ENCODE measurements around the gene TNIP2.
"Not testable (repeated sequence)": the region's sequence is repeated elsewhere in the genome, so short reads cannot be mapped to it uniquely, and the experiment has no call there.

Gene TNIP2

GRCh38 chr4:2768921-2769336 lies 12.8 kb upstream of the TNIP2 start:
- H3K4me2 ChIP-seq: no peak overlapping the region
- TF ChIP-seq Cebpa-rat (IDR thresholded peaks at IDR 0.05): no peak

DNA sequence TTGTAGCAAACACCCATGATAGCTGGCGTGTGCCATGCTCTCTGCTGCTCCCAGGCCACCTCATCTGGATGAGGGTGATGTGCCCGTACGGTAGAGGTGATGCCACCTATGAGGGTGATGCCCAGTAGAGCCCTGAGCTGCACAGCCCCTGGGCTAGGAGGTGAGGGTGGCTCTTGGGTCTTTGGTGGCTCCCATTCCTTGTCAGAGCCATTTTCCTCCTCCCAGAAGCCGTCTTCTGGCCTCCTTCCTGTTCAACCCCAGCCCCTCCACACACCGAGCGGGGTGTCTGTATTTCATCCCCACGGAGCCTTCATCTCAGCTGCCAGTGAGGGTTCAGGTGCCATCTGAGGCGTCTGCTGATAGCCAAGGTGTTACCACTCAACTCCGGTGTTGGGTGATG lies 12.0 kb upstream of the TNIP2 start:
- no peak overlapping the region for H3K4me2 ChIP-seq
- H3K27ac ChIP-seq: no peak overlapping the region
- H3K9me3 ChIP-seq: peaks cover 41% of the 10 kb centered on the region
- H3K36me3 ChIP-seq: no peaks in the 10 kb centered on the region
- no peaks in the 10 kb centered on the region for H4K20me1 ChIP-seq
- peaks cover 13% of the 10 kb centered on the region for H3K4me1 ChIP-seq
- no peak overlapping the region for H3K4me3 ChIP-seq
- peaks cover 6% of the 10 kb centered on the region; the same call in 1 of the 2 replicates for H3K27me3 ChIP-seq
- H3K9ac ChIP-seq: no peak overlapping the region
- no peak for TF ChIP-seq Cebpa-rat (IDR thresholded peaks at IDR 0.05)

More at GRCh38 chr4:2768921-2769336, 12.8 kb upstream of the TNIP2 start:
- Histone ChIP-seq H3K27ac (no peak overlapping the region), H3K36me3 (no peaks in the 10 kb centered on the region), H4K20me1 (no peaks in the 10 kb centered on the region), H3K9ac (no peak overlapping the region), H3K27me3 (peaks cover 1% of the 10 kb centered on the region; the same call in 1 of the 2 replicates), H3K9me3 (peaks cover 39% of the 10 kb centered on the region), H3K4me3 (no peak overlapping the region), H3K4me1 (peaks cover 7% of the 10 kb centered on the region)

- Histone ChIP-seq H3K27me3 (peaks cover 6% of the 10 kb centered on the region; the same call in 1 of the 2 replicates), H3K27ac (no peak overlapping the region), H3K9ac (no peak overlapping the region), H3K4me1 (peaks cover 13% of the 10 kb centered on the region), H4K20me1 (no peaks in the 10 kb centered on the region), H3K4me2 (no peak overlapping the region), H3K4me3 (no peak overlapping the region), H3K9me3 (peaks cover 46% of the 10 kb centered on the region), H3K36me3 (no peaks in the 10 kb centered on the region)
- no peak for TF ChIP-seq Cebpa-rat (IDR thresholded peaks at IDR 0.05)
Observed at GRCh38 chr4:2767705-2768074, 11.6 kb upstream of the TNIP2 start.

GRCh38 chr4:2767046-2767704 lies 11.0 kb upstream of the TNIP2 start:
- no peaks in the 10 kb centered on the region for H4K20me1 ChIP-seq
- no peak overlapping the region for H3K4me3 ChIP-seq
- H3K4me2 ChIP-seq: no peak overlapping the region

GRCh38 chr4:2765832-2766526 lies 9.8 kb upstream of the TNIP2 start:
- Histone ChIP-seq H3K36me3 (no peaks in the 10 kb centered on the region), H3K9me3 (peaks cover 33% of the 10 kb centered on the region), H4K20me1 (no peaks in the 10 kb centered on the region), H3K27ac (no peak overlapping the region), H3K4me3 (no peak overlapping the region), H3K4me1 (peaks cover 14% of the 10 kb centered on the region), H3K9ac (no peak overlapping the region), H3K27me3 (peaks cover 6% of the 10 kb centered on the region; the same call in 1 of the 2 replicates), H3K4me2 (no peak overlapping the region)
- TF ChIP-seq Cebpa-rat (IDR thresholded peaks at IDR 0.05): no peak

More at GRCh38 chr4:2767046-2767704, 11.0 kb upstream of the TNIP2 start:
- Histone ChIP-seq H3K9ac (no peak overlapping the region), H3K9me3 (peaks cover 45% of the 10 kb centered on the region), H3K27ac (no peak overlapping the region), H3K4me1 (peaks cover 13% of the 10 kb centered on the region), H3K27me3 (peaks cover 6% of the 10 kb centered on the region; the same call in 1 of the 2 replicates), H3K36me3 (no peaks in the 10 kb centered on the region)
- TF ChIP-seq Cebpa-rat (IDR thresholded peaks at IDR 0.05): no peak

- no peak for TF ChIP-seq Cebpa-rat (IDR thresholded peaks at IDR 0.05)
- no peaks in the 10 kb centered on the region for H4K20me1 ChIP-seq
- peaks cover 21% of the 10 kb centered on the region for H3K4me1 ChIP-seq
- peaks cover 10% of the 10 kb centered on the region for H3K9me3 ChIP-seq
- no peaks in the 10 kb centered on the region for H3K36me3 ChIP-seq
- no peak overlapping the region for H3K9ac ChIP-seq
- H3K27ac ChIP-seq: no peak overlapping the region
- peak overlapping the region; percentile 61 for H3K4me3 ChIP-seq
- peak overlapping the region; percentile 80 for H3K4me2 ChIP-seq
- H3K27me3 ChIP-seq: peaks cover 6% of the 10 kb centered on the region; the same call in 1 of the 2 replicates
Observed at GRCh38 chr4:2763511-2763967, 7.4 kb upstream of the TNIP2 start.

DNA sequence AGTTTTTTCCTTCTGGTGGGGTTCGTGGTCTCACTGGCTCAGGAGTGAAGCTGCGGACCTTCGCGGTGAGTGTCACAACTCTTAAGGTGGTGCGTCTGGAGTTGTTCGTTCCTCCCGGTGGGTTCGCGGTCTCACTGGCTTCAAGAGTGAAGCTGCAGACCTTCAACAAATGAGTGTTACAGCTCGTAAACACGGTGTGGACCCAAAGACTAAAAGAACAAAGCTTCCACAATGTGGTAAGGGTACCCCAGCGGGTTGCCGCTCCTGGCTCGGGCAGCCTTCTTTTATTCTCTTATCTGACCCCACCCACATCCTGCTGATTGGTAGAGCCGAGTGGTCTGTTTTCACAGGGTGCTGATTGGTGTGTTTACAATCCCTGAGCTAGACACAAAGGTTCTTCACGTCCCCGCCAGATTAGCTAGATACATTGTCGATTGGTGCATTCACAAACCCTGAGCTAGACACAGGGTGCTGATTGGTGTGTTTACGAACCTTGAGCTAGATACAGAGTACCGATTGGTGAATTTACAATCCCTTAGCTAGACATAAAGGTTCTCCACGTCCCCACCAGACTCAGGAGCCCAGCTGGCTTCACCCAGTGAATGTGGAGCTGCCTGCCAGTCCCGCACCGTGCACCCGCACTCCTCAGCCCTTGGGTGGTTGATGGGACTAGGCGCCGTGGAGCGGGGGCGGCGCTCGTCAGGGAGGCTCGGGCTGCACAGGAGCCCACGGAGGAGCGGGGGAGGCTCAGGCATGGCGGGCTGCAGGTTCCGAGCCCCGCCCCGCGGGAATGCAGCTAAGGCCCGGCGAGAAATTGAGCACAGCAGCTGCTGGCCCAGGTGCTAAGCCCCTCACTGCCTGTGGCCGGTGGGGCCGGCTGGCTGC lies 6.6 kb upstream of the TNIP2 start:
- H3K4me2 ChIP-seq, H3K9me3 ChIP-seq, H3K27me3 ChIP-seq, H3K36me3 ChIP-seq, H3K9ac ChIP-seq, H4K20me1 ChIP-seq, H3K27ac ChIP-seq, H3K4me3 ChIP-seq: not testable (repeated sequence)
- peaks cover 21% of the 10 kb centered on the region for H3K4me1 ChIP-seq

- Histone ChIP-seq H3K9me3 (peaks cover 9% of the 10 kb centered on the region), H3K4me2 (no peak overlapping the region), H3K9ac (no peak overlapping the region), H3K36me3 (no peaks in the 10 kb centered on the region), H4K20me1 (no peaks in the 10 kb centered on the region), H3K4me1 (peaks cover 24% of the 10 kb centered on the region), H3K27ac (no peak overlapping the region), H3K27me3 (peaks cover 6% of the 10 kb centered on the region; the same call in 1 of the 2 replicates), H3K4me3 (no peak overlapping the region)
- no peak for TF ChIP-seq Cebpa-rat (IDR thresholded peaks at IDR 0.05)
Observed at GRCh38 chr4:2762048-2762447, 5.9 kb upstream of the TNIP2 start.

DNA sequence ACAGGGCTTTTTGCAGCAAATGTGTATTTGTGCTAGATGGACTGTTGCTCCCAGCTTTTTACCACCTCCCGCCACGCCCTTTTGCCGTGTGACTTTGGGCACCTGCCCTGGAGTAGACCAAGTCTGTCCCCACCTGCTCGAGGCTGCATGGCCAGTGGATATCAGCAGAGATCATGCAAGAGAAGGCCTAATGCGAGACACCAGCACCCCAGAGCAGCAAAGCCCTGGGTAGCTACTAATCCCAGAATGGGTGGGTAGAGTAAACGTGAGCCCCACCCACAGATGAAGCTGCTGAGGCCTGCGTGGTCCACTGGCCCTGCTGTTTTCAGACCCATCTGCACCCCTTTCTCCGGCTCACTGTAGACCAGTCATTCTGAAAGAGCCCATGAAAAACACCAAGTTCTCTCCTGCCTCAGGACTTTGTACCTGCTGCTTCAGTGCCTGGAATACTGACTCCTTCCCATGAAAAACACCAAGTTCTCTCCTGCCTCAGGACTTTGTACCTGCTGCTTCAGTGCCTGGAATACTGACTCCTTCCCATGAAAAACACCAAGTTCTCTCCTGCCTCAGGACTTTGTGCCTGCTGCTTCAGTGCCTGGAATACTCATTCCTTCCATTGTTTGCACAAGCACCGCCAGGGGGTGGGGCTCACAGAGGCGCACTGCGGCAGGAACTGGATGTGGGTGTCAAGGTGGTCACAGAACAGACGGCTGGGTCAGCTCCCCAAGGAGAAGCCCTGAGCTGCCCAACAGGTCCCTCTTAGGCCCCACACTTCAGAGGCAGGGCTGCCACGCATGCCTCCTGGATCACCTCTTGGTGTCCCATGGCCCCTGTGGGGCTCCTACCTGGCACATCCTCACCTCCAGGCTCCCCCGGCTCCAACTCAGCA lies 5.1 kb upstream of the TNIP2 start:
- Histone ChIP-seq H3K4me3 (no peak overlapping the region), H3K27ac (no peak overlapping the region), H4K20me1 (no peaks in the 10 kb centered on the region), H3K27me3 (peaks cover 6% of the 10 kb centered on the region; the same call in 1 of the 2 replicates), H3K4me2 (no peak overlapping the region), H3K36me3 (no peaks in the 10 kb centered on the region), H3K4me1 (peaks cover 31% of the 10 kb centered on the region), H3K9ac (no peak overlapping the region), H3K9me3 (peaks cover 6% of the 10 kb centered on the region)
- no peak for TF ChIP-seq Cebpa-rat (IDR thresholded peaks at IDR 0.05)

Measured in BLaER1 (cell line).